ENCODE measurements around the gene ZNF579.

Gene ZNF579, protein sequence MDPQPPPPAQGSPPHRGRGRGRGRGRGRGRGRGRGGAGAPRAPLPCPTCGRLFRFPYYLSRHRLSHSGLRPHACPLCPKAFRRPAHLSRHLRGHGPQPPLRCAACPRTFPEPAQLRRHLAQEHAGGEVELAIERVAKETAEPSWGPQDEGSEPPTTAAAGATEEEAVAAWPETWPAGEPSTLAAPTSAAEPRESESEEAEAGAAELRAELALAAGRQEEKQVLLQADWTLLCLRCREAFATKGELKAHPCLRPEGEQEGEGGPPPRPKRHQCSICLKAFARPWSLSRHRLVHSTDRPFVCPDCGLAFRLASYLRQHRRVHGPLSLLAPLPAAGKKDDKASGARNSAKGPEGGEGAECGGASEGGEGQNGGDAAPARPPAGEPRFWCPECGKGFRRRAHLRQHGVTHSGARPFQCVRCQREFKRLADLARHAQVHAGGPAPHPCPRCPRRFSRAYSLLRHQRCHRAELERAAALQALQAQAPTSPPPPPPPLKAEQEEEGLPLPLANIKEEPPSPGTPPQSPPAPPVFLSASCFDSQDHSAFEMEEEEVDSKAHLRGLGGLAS

DNA sequence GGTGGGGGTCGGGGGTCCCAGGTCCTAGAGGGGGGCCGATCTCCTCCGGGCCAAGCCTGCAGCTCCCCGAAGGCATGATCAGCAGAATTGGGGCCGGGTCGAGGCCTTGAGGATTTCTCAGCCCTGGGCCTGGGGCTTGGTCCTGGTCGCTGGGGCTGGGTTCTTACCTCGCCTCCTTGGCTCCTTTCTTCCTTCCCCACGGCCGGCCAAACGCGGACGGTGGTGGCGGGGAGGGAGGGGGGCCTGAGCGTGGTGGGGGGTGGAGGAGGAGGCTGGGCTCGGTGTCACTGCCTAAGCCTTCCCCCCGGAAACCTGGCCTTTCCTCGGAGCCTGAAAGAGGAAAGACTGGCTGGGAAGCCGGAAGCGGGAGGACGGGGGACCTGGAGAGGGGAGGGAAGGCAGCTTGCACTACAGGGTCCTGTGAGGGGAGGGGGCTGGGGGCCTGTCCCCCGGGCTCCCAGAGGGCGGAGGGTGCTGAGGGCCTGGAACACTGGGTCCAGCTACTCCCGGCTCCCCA lies at the start of gene ZNF579:
TSS of gene ZNF579 (minus strand) at position 221 of the 517 bp plus-strand sequence. CDS start 1,209 bp downstream, outside the sequence.
- peak; percentile 52 for DNase-seq (ENCODE audit: low read depth)

DNA sequence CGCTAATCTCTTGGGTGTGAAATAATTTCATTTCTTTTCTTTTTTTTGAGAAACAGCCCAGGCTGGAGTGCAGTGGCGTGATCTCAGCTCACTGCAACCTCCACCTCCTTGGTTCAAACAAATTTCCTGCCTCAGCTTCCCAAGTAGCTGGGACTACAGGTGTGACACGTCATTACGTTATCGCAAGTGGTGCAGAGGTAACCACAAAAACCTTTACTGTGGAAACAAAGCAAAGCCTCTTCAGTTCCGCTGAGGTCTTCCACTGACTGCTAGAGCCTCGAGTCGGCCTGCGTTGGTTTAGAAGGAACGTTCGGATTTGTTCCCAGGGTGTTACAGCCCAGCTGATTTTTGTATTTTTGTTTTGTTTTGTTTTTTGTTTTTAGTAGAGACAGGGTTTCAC lies 45.7 kb upstream of the ZNF579 start:
- DNase-seq (ENCODE audit: low read depth), result no peak

DNA sequence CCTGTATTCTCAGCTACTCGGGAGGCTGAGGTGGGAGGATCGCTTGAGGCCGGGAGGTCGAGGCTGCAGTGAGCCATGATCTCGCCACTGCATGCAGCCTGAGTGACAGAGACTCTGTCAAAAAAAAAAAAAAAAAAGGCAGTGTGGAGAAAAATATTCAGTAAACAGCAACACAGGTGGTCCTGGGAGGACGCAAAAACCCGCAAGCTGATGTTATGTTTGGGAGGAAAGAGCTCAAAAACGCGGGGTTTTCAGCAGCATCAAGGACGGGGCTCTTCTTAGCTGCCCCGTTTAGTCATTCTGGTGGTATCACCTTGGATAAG lies 44.3 kb upstream of the ZNF579 start:
- DNase-seq (ENCODE audit: low read depth), result no peak

DNA sequence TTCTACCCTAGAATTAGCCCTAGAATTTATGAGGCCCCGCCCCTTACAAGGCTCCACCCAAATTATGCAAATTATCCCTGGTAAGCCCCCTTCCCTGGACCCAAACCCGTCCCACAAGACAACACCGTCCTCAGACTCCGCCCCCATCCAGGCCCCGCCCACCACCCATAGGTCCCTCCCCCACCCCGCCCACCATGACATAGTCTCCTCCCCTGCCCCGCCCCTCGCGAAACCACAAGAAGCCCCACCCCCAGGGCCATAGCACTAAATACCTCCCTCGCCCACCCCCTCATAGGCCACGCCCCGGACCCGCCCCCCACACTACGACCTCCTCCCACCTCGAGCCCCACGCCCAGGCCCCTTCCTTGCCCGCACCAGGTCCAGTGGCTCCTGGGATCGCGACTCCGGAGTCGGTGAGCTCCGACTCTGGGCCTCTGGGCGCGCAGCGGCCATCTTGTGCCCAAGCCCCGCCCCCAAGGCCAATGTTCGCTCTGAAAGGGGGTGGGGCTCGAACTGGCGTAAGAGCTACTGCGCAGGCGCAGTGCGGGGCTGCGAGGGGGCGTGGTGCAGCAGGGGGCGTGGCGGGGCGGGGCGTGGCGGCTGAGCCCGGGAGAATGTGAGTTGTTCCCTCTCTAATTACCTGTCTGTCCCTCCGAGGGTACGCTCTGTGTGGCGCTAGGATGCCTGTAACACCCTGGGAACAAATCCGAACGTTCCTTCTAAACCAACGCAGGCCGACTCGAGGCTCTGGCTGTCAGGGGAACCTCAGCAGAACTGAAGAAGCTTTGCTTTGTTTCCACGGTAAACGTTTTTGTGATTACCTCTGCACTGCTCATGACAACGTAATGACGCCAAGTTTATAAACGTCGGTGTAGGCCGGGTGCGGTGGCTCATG lies 43.7 kb upstream of the ZNF579 start, which contains the start of gene ZNF784:
TSS of gene ZNF784 (minus strand) at position 458 of the 895 bp plus-strand sequence. CDS start at position 453, 5 bp downstream.
- peak; percentile 90 for DNase-seq (ENCODE audit: low read depth)

DNA sequence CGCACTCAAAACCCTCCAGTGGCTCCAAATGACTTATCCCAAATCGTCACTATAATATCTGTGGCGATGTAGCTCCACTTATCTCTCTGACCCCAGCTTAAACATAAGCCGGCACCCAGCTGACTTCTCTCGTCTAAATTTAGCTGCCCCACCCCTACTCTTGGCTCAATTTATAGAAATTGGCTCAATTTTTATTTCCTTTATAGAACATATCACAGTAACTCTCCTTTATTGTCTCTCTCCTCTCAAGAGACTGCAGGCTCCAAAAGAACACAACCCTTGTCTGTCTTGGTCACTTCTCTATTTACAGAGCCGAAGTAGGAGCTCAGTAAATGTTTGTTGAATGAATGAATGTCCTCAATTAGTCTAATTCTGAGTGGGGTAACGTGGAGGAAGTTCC lies 42.9 kb upstream of the ZNF579 start:
- DNase-seq (ENCODE audit: low read depth), result no peak

DNA sequence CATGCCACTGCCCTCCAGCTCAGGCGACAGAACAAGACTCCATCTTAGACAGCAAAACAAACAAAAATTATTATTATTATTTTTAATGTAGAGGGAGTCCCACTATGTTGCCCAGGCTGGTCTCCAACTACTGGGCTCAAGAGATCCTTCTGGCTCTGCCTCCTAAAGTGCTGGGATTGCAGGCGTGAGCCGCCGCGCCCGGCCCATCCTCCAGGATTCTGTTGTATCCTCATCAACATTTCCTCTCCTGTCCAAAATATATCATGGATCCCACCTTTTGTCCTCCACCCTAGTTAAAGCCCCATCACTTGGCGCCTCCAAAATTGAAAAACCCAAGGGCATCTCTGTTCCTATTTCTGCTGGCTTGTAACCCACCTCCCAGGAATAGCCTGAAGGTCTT lies 42.5 kb upstream of the ZNF579 start:
- no peak for DNase-seq (ENCODE audit: low read depth)

DNA sequence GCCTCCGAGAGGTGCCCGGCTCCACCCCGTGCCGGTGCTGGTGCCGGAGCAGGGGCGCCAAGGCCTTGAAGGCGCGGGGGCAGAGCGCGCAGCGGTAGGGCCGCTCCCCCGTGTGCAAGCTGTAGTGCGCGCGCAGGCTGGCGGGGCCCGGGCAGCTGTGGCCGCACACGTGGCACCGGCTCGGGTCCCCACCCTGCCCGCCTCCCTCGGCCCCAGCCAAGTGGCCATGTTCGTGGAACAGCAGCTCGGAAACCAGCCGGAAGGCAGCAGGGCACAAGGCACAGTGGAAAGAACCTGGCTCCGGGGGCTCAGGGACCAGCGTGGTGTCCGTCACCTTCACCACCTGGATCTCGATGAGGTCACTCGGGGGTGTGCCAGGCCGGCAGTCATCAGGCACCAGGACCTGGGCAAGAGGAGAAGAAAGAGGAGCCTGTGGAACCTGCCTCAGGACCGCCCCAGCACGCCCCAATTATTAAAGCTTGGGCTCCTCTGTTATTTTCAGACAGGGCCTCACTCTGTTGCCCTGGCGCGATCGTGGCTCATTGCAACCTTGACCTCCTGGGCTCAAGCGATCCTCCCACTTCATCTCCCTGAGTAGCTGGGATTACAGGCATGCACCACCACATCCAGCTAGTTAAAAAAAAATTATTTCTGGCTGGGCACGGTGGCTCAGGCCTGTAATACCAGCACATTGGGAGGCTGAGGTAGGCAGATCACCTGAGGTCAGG lies 41.8 kb upstream of the ZNF579 start:
- no peak for DNase-seq (ENCODE audit: low read depth)

DNA sequence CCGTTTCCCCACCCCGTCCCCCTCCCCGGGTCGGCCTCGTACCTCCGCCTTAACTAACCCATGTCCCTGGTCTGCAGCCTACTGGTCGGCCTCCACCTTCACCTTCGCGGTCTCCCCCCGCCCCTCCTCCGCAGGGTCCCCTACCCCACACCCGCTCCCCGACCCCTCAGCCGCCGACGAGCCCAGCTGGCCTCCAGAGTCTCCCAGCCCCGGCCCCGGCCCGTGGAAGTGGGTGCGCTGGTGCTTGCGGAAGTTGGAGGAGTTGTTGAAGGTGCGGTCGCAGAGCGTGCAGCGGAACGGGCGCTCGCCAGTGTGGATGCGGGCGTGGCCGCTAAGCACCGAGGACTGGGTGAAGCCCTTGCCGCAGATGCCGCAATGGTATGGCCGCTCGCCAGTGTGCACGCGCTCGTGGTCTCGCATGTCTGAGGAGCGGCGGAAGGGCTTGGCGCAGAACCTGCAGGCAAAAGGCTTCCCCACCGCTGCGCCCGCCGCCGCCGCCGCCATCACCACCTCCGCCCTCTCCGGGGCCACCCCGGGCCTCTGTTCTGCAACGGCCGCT lies 41.1 kb upstream of the ZNF579 start:
- no peak for DNase-seq (ENCODE audit: low read depth)

DNA sequence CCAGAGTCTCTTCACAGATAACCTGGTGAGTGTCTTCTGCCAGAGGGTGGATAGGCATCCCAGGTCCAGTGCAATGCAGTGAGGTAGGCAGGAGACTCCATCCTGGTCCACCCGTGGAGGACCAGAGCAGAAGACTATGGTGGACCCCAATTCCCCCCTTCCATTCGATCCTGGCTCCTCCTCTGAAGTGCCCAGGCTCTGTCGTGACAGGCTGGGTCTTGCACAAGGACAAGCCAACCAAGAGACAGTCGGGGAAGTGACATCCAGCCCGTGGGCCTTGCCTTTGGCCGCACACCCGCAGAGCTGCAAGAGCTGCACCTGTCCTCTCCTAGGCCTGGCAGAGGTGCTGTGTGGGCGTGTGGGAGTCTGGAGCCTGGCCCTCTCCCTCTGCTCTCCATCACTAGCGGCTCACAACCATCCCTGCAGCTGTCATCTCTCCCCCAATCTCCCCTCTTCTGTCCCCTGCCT lies 40.6 kb upstream of the ZNF579 start:
- no peak for DNase-seq (ENCODE audit: low read depth)

DNA sequence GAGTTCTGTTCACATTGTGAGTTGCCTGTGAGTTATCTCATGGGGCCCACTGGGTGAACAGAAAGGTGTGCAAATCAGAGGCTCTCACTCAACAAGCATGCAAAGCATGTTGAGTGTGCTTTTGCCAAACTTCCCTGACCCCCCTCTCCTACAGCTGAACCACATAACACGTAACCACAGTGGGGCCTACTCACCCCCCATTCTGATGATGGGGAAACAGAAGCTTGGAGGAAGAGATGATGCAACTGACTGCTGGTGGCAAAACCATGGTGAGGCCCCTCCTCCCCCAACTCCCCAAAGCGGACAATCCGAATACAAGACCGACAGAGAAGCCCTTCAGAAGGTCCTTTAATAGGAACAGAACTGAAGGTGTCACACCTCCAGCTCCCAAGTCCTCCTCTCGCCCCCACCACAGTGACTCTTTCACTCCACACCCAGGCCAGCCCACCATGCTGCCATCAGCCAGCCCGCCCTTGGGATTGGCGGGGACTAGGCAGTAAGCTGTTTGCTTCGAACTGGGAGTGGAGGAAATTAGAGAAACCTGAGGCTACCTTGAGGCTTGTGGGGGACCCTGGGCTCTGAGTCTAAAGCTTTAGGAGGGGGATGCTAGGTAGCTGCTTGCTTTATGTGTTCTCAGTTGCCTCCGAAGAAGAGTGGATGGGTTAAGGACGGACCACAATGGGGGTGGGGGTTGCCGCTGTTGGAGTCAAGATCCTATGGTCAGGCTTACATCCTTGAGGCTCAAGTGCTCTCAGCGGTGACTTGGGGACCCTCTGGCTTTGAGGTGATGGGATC lies 40.0 kb upstream of the ZNF579 start:
- DNase-seq (ENCODE audit: low read depth), result no peak

DNA sequence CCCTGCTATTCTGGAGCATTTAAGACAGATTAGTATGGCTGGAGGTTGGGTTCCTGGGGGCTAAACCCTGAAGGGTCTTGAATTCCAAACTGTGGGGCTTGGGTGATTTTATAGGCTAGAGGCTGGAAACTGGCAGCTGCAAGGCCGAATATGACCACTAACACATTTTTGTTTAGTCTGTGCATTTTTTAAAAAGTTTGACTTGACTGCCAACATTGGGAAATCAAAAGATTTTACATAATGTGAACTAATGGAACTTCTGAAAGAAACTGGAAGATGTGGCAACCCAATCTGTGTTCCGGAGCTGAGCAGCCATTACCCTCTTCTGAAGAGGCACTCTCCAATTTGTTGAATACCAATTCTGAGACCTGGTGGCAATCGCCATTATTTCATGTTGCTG lies 38.6 kb upstream of the ZNF579 start:
- DNase-seq (ENCODE audit: low read depth), result no peak

DNA sequence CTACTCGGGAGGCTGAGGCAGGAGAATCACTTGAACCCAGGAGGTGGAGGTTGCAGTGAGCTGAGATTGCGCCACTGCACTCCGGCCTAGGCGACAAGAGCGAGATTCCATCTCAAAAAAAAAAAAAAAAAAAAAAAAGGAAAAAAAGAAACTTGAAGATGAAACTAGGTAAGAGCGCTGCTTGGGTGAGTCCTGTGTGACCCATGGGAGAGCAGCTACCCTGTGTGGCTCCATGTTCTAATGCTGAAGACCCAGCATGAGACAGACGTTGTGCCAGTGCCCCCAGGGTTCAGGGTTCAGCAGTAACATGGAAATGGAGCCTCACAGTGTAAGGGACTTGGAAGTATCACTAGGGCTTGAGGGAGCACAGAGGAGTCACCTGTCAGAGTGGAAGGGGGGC lies 37.8 kb upstream of the ZNF579 start:
- no peak for DNase-seq (ENCODE audit: low read depth)

DNA sequence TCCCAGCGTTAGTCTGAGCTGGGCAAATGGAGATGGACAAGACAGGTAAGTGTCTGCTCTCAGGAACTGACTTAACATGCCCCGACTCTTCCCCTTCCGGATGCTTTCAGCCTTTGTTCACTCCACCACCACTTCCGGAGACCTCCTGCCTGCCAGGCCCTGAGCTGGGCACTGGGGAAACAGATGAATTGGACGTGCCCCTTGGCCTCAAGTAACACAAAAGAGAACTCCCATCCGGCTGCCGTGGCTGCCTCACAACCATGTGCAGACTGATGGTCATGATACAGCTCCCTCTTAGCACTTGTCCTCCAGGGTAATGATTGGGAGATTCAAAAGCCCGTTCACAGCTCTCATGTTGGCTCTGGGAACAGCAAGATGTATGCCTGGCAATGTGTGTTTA lies 36.8 kb upstream of the ZNF579 start:
- no peak for DNase-seq (ENCODE audit: low read depth)

DNA sequence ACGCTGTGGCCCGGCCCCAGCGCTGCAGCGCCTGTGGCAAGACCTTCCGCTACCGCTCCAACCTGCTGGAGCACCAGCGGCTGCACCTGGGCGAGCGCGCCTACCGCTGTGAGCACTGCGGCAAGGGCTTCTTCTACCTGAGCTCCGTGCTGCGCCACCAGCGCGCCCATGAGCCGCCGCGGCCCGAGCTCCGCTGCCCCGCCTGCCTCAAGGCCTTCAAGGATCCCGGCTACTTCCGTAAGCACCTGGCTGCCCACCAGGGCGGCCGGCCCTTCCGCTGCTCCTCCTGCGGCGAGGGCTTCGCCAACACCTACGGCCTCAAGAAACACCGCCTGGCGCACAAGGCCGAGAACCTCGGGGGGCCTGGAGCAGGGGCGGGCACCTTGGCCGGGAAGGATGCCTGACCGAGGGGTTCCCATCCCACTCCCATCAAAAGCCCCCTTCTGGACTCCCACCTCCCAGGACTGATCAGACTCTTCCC lies 35.8 kb upstream of the ZNF579 start:
- no peak for DNase-seq (ENCODE audit: low read depth)

DNA sequence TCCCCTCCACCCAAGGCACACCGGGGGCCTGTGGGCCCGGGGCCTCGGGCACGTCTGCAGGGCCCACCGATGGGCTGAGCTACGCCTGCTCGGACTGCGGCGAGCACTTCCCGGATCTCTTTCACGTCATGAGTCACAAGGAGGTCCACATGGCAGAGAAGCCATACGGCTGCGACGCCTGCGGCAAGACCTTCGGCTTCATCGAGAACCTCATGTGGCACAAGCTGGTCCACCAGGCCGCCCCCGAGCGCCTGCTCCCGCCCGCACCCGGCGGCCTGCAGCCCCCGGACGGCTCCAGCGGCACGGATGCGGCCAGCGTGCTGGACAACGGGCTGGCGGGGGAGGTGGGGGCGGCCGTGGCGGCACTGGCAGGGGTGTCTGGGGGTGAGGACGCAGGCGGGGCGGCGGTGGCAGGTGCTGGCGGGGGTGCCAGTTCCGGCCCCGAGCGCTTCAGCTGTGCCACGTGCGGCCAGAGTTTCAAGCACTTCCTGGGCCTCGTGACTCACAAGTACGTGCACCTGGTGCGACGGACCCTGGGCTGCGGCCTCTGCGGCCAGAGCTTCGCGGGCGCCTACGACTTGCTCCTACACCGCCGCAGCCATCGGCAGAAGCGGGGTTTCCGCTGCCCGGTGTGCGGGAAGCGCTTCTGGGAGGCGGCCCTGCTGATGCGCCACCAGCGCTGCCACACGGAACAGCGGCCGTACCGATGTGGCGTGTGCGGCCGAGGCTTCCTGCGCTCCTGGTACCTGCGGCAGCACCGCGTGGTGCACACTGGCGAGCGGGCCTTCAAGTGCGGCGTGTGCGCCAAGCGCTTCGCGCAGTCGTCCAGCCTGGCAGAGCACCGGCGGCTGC lies 35.1 kb upstream of the ZNF579 start:
- no peak for DNase-seq (ENCODE audit: low read depth)

DNA sequence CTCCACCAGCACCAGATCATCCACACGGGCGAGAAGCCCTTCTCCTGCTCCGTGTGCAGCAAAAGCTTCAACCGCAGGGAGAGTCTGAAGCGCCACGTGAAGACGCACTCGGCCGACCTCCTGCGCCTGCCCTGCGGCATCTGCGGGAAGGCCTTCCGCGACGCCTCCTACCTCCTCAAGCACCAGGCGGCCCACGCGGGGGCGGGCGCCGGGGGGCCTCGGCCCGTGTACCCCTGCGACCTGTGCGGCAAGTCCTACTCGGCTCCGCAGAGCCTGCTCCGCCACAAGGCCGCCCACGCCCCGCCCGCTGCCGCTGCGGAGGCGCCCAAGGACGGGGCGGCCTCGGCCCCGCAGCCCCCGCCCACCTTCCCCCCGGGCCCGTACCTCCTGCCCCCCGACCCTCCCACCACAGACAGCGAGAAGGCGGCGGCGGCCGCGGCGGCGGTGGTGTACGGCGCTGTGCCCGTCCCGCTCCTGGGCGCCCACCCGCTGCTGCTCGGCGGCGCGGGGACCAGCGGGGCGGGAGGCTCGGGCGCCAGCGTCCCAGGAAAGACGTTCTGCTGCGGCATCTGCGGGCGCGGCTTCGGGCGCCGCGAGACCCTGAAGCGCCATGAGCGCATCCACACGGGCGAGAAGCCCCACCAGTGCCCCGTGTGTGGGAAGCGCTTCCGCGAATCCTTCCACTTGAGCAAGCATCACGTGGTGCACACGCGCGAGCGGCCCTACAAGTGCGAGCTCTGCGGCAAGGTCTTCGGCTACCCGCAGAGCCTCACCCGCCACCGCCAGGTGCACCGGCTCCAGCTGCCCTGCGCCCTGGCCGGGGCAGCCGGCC lies 34.3 kb upstream of the ZNF579 start:
- no peak for DNase-seq (ENCODE audit: low read depth)

DNA sequence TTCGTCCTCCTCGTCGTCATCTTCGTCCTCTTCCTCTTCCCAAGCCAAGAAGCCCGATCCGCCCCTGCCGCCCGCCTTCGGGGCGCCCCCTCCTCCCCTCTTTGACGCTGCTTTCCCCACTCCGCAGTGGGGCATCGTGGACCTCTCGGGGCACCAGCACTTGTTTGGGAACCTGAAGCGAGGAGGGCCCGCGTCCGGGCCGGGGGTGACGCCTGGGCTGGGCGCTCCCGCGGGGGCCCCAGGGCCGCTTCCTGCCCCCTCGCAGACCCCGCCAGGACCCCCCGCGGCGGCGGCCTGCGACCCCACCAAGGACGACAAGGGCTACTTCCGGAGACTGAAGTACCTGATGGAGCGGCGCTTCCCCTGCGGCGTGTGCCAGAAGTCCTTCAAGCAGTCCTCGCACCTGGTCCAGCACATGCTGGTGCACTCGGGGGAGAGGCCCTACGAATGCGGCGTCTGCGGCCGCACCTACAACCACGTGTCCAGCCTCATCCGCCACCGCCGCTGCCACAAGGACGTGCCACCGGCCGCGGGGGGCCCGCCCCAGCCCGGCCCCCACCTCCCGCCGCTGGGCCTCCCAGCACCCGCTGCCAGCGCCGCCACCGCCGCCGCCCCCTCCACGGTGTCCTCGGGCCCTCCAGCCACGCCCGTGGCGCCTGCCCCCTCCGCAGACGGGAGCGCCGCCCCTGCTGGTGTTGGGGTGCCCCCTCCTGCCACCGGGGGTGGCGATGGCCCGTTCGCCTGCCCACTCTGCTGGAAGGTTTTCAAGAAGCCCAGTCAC lies 33.5 kb upstream of the ZNF579 start:
- DNase-seq (ENCODE audit: low read depth), result no peak

DNA sequence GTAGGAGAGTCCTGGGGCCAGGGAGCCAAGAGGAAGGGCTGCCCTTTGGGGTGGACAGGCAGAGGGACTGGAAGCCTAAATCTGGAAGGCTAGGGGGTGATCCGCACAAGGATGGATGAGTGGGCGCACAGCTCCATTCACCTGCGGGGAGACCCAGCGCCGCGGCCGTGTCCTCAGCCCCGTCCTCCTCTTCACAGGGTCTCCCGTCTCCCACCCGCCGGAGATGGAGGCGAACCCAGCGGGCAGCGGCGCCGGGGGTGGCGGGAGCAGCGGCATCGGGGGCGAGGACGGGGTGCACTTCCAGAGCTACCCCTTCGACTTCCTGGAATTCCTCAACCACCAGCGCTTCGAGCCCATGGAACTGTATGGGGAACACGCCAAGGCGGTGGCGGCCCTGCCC lies 32.7 kb upstream of the ZNF579 start:
- no peak for DNase-seq (ENCODE audit: low read depth)

Data from stimulated activated CD8-positive, alpha-beta memory T cell treated with anti-CD3 and anti-CD28 coated beads, Interleukin-15, amount 100 ng/mL, for 24 hours (primary cell).